HEK293 (cell line): ENCODE measurements around the gene PLXND1.

Experiments used
- CTCF ChIA-PET: fragments of 350-600 bp; formaldehyde crosslinking; extraction: SDS; loops from one replicate; lab custom pipeline; 2021; ENCODE audit warnings: antibody characterized with exemption; lab: Yijun Ruan, JAX
- POLR2A ChIA-PET: fragments of 300-600 bp; formaldehyde crosslinking; extraction: SDS; loops from one replicate; lab custom pipeline; 2020; ENCODE audit warnings: antibody characterized with exemption, inconsistent platforms; lab: Yijun Ruan, JAX
- H3K27ac ChIP-seq: fragments of 200-500 bp; sonication (Bioruptor generic); 2 replicates; pipeline ENCODE4 v1.5.1; 2014; ENCODE audit warnings: low read depth, low read length, control low read depth, inconsistent platforms; ENCODE audit errors: extremely low read depth
- H3K36me3 ChIP-seq, 2 experiments: fragments of 200-500 bp in 1 of 2; sonication (Bioruptor generic) in 1 of 2; 1 replicate in 1 of 2; 2 replicates in 1 of 2; pipeline ENCODE4 v1.5.1; 2014 to 2017; ENCODE audit warnings: inconsistent platforms in 2 of 2, low read length in 2 of 2; ENCODE audit not compliant: control insufficient read depth in 2 of 2, insufficient read depth in 1 of 2
- H3K4me1 ChIP-seq: fragments of 200-500 bp; sonication (Bioruptor generic); 2 replicates; pipeline ENCODE4 v1.5.1; 2014; ENCODE audit warnings: mild to moderate bottlenecking, low read length, inconsistent platforms; ENCODE audit not compliant: control insufficient read depth, insufficient read depth
- H3K4me3 ChIP-seq: 2 replicates; pipeline ENCODE4 v1.5.1; 2011; ENCODE audit warnings: low read depth, mild to moderate bottlenecking, control low read depth, low read length, moderate library complexity
- H3K9me3 ChIP-seq: fragments of 200-500 bp; sonication (Bioruptor generic); 2 replicates; pipeline ENCODE4 v1.5.1; 2014; ENCODE audit warnings: low read depth, low read length, inconsistent platforms; ENCODE audit not compliant: control insufficient read depth, insufficient read depth
- BCL11A ChIP-seq: fragments of 450-650 bp; formaldehyde crosslinking; IDR thresholded peaks from 2 replicates; pipeline ENCODE4 v1.5.1; 2016; ENCODE audit warnings: low read depth, missing biosample characterization, missing genetic modification characterization
- BCL11B ChIP-seq: fragments of 450-650 bp; formaldehyde crosslinking; IDR thresholded peaks from 2 replicates; pipeline ENCODE4 v1.5.1; 2016; ENCODE audit warnings: low read depth, missing biosample characterization, missing genetic modification characterization
- FEZF1 ChIP-seq: fragments of 450-650 bp; formaldehyde crosslinking; IDR thresholded peaks from 2 replicates; pipeline ENCODE4 v1.5.1; 2016; ENCODE audit warnings: missing biosample characterization, missing genetic modification characterization
- GLIS1 ChIP-seq: fragments of 450-650 bp; formaldehyde crosslinking; IDR thresholded peaks from 2 replicates; pipeline ENCODE4 v1.5.1; 2016; ENCODE audit warnings: missing biosample characterization, missing genetic modification characterization
- HOXA7 ChIP-seq: sonication (generic); formaldehyde crosslinking; IDR thresholded peaks from 2 replicates; pipeline ENCODE4 v1.8.1; 2022; ENCODE audit warnings: missing genetic modification reagents, borderline replicate concordance
- HOXC10 ChIP-seq: sonication (generic); formaldehyde crosslinking; IDR thresholded peaks from 2 replicates; pipeline ENCODE4 v1.8.1; 2023; ENCODE audit warnings: mild to moderate bottlenecking, missing genetic modification reagents
- REPIN1 ChIP-seq: fragments of 450-650 bp; formaldehyde crosslinking; IDR thresholded peaks from 2 replicates; pipeline ENCODE4 v1.5.1; 2017; ENCODE audit warnings: missing biosample characterization, missing genetic modification characterization, low read depth
- SCRT2 ChIP-seq: fragments of 450-650 bp; formaldehyde crosslinking; IDR thresholded peaks from 2 replicates; pipeline ENCODE4 v1.5.1; 2016; ENCODE audit warnings: missing biosample characterization, missing genetic modification characterization
- TRIM28 ChIP-seq: IDR thresholded peaks from 2 replicates; pipeline ENCODE4 v1.6.1; 2011; ENCODE audit warnings: low read length, control low read depth, borderline replicate concordance
- WT1 ChIP-seq: fragments of 450-650 bp; formaldehyde crosslinking; IDR thresholded peaks from 2 replicates; pipeline ENCODE4 v1.5.1; 2016; ENCODE audit warnings: missing biosample characterization, missing genetic modification characterization
- YY1 ChIP-seq: fragments of 450-650 bp; formaldehyde crosslinking; IDR thresholded peaks from 2 replicates; pipeline ENCODE4 v1.5.1; 2018; ENCODE audit warnings: missing biosample characterization, missing genetic modification characterization
- ZBTB20 ChIP-seq: fragments of 450-650 bp; formaldehyde crosslinking; IDR thresholded peaks from 2 replicates; pipeline ENCODE4 v1.5.1; 2016; ENCODE audit warnings: missing biosample characterization, missing genetic modification characterization
- ZFP69B ChIP-seq: fragments of 450-650 bp; formaldehyde crosslinking; IDR thresholded peaks from 2 replicates; pipeline ENCODE4 v1.5.1; 2016; ENCODE audit warnings: missing biosample characterization, missing genetic modification characterization
- ZNF148 ChIP-seq: fragments of 450-650 bp; formaldehyde crosslinking; IDR thresholded peaks from 2 replicates; pipeline ENCODE4 v1.5.0; 2017; ENCODE audit warnings: missing biosample characterization, missing genetic modification characterization, borderline replicate concordance
- ZNF155 ChIP-seq: fragments of 450-650 bp; formaldehyde crosslinking; IDR thresholded peaks from 2 replicates; pipeline ENCODE4 v1.5.1; 2016; ENCODE audit warnings: missing biosample characterization, missing genetic modification characterization
- ZNF19 ChIP-seq: fragments of 450-650 bp; formaldehyde crosslinking; IDR thresholded peaks from 2 replicates; pipeline ENCODE4; 2016; ENCODE audit warnings: missing biosample characterization, missing genetic modification characterization, low read depth
- ZNF211 ChIP-seq: fragments of 450-650 bp; formaldehyde crosslinking; IDR thresholded peaks from 2 replicates; pipeline ENCODE4 v1.5.1; 2016; ENCODE audit warnings: low read depth, missing biosample characterization, missing genetic modification characterization
- ZNF214 ChIP-seq: fragments of 450-650 bp; formaldehyde crosslinking; IDR thresholded peaks from 2 replicates; pipeline ENCODE4 v1.5.1; 2017; ENCODE audit warnings: missing biosample characterization, mild to moderate bottlenecking, missing genetic modification characterization, borderline replicate concordance
- ZNF302 ChIP-seq: fragments of 450-650 bp; formaldehyde crosslinking; IDR thresholded peaks from 2 replicates; pipeline ENCODE4 v1.5.1; 2016; ENCODE audit warnings: missing biosample characterization, missing genetic modification characterization, low read depth
- ZNF335 ChIP-seq: fragments of 450-650 bp; formaldehyde crosslinking; conservative IDR thresholded peaks from 2 replicates; pipeline ENCODE4 v1.5.1; 2016; ENCODE audit warnings: missing biosample characterization, missing genetic modification characterization
- ZNF398 ChIP-seq: fragments of 450-650 bp; formaldehyde crosslinking; IDR thresholded peaks from 2 replicates; pipeline ENCODE4 v1.5.1; 2017; ENCODE audit warnings: missing biosample characterization, missing genetic modification characterization
- ZNF426 ChIP-seq: fragments of 450-650 bp; formaldehyde crosslinking; IDR thresholded peaks from 2 replicates; pipeline ENCODE4 v1.5.1; 2017; ENCODE audit warnings: missing biosample characterization, missing genetic modification characterization, mild to moderate bottlenecking, inconsistent platforms, moderate library complexity
- ZNF514 ChIP-seq: fragments of 450-650 bp; formaldehyde crosslinking; IDR thresholded peaks from 2 replicates; pipeline ENCODE4 v1.5.1; 2016; ENCODE audit warnings: missing biosample characterization, missing genetic modification characterization
- ZNF549 ChIP-seq: fragments of 450-650 bp; IDR thresholded peaks from 2 replicates; pipeline ENCODE4 v1.5.1; 2018; ENCODE audit warnings: missing biosample characterization, missing genetic modification characterization, mild to moderate bottlenecking, inconsistent platforms, moderate library complexity
- ZNF837 ChIP-seq: fragments of 450-650 bp; formaldehyde crosslinking; IDR thresholded peaks from 2 replicates; pipeline ENCODE4 v1.5.1; 2016; ENCODE audit warnings: missing biosample characterization, missing genetic modification characterization
- ZNF843 ChIP-seq: fragments of 450-650 bp; formaldehyde crosslinking; IDR thresholded peaks from 2 replicates; pipeline ENCODE4 v1.5.1; 2016; ENCODE audit warnings: missing biosample characterization, missing genetic modification characterization
- ZSCAN18 ChIP-seq: fragments of 450-650 bp; formaldehyde crosslinking; IDR thresholded peaks from 2 replicates; pipeline ENCODE4 v1.5.1; 2016; ENCODE audit warnings: missing biosample characterization, missing genetic modification characterization

The PLXND1 gene

GRCh38 chr3:129632556-129632955, 26.1 kb upstream of the PLXND1 start:
- no peak overlapping the region for H3K4me3 ChIP-seq
- POLR2A ChIA-PET = no interaction called here
- no peaks in the 10 kb centered on the region for H3K4me1 ChIP-seq
- no peak overlapping the region for H3K27ac ChIP-seq
- no peak for TF ChIP-seq ZNF398 (tag by site-specific recombination)
- TF ChIP-seq HOXC10 (CRISPR knock-in tag) = no peak
- no peak for TF ChIP-seq ZFP69B (tag by site-specific recombination)
- no peak for TF ChIP-seq ZNF302
- TF ChIP-seq YY1 (tag by site-specific recombination) = no peak
- TF ChIP-seq ZNF155 (tag by site-specific recombination) = no peak
- TF ChIP-seq ZNF514 (tag by site-specific recombination) = no peak
- TF ChIP-seq ZNF148 (tag by site-specific recombination) = no peak
- no peak for TF ChIP-seq ZBTB20 (tag by site-specific recombination)
- TF ChIP-seq ZNF843 (tag by site-specific recombination) = no peak
- TF ChIP-seq ZNF211 (tag by site-specific recombination) = no peak
- no peak for TF ChIP-seq ZNF549 (tag by site-specific recombination)
- no peak for TF ChIP-seq GLIS1 (tag by site-specific recombination)
- TF ChIP-seq, all 188 proteins: peak for 0
- Histone ChIP-seq H3K9me3 (no peaks in the 10 kb centered on the region), H3K36me3 (no peaks in the 10 kb centered on the region)
- CTCF ChIA-PET = no interaction called here

- CTCF ChIA-PET = no interaction called here
- Histone ChIP-seq H3K36me3 (no peaks in the 10 kb centered on the region), H3K4me3 (no peak overlapping the region), H3K4me1 (no peaks in the 10 kb centered on the region), H3K27ac (no peak overlapping the region), H3K9me3 (no peaks in the 10 kb centered on the region)
- TF ChIP-seq BCL11A (tag by site-specific recombination) (no peak), HOXA7 (CRISPR knock-in tag) (no peak), ZNF214 (tag by site-specific recombination) (no peak), ZNF837 (tag by site-specific recombination) (no peak), SCRT2 (tag by site-specific recombination) (no peak), ZNF514 (tag by site-specific recombination) (no peak), ZNF19 (tag by site-specific recombination) (no peak)
- POLR2A ChIA-PET = no interaction called here
Observed at GRCh38 chr3:129632056-129632455, 25.6 kb upstream of the PLXND1 start.

GRCh38 chr3:129629011-129629410, 22.5 kb upstream of the PLXND1 start:
- H3K27ac ChIP-seq = no peak overlapping the region
- no peak overlapping the region for H3K4me3 ChIP-seq
- no peaks in the 10 kb centered on the region for H3K36me3 ChIP-seq
- ChIA-PET CTCF (interaction anchor here (0.5 to 1.9 kb wide), 5 partner anchors 9 to 312 kb away, joined by 3 to 8 read pairs (median 4); no protein-coding TSS in a partner anchor), POLR2A (no interaction called here)
- no peak for TF ChIP-seq BCL11B
- TF ChIP-seq ZNF426 (tag by site-specific recombination) = no peak
- no peak for TF ChIP-seq REPIN1 (tag by site-specific recombination)
- TF ChIP-seq TRIM28 = no peak
- TF ChIP-seq ZSCAN18 (tag by site-specific recombination) = no peak
- no peak for TF ChIP-seq FEZF1 (tag by site-specific recombination)
- no peak for TF ChIP-seq WT1 (tag by site-specific recombination)
- TF ChIP-seq ZNF335 (tag by site-specific recombination) = no peak
- no peaks in the 10 kb centered on the region for H3K9me3 ChIP-seq
- peaks cover 3% of the 10 kb centered on the region; the same call in 1 of the 2 replicates for H3K4me1 ChIP-seq
